Natural killer cell treated with Interleukin-12 subunit alpha and Interleukin-12 subunit beta and Interleukin-15 and Interleukin-18, amount 100 ng/mL, for 72 hours (primary cell): ENCODE results near the gene SHTN1. TPM values are rescaled to one million over a fixed set of nuclear protein-coding genes. Genes with fewer than 3 reads are reported as not detected.

Experiments
- ATAC-seq, 2 donors: fragments of 150-1000 bp; cut with Tn5 transposase in 1 of 2; sonication (Bioruptor Pico), chemical (Tn5 transposase) in 1 of 2; 2 replicates each; pipeline ENCODE4 v1.10.0; 2021
- DNase-seq: peaks from one replicate; pipeline ENCODE4 v3.0.0; 2022; ENCODE audit warnings: low spot score
- H3K27ac Mint-ChIP-seq, 2 donors: 1 replicate in 1 of 2; 2 replicates in 1 of 2; pipeline ENCODE4 v1.8.0; 2022; ENCODE audit warnings: mixed read lengths in 2 of 2, mild to moderate bottlenecking in 1 of 2, moderate library complexity in 1 of 2
- H3K27me3 Mint-ChIP-seq, 2 donors: 1 replicate in 1 of 2; 2 replicates in 1 of 2; pipeline ENCODE4 v1.8.0; 2022; ENCODE audit warnings: mixed read lengths in 2 of 2
- H3K36me3 Mint-ChIP-seq: one replicate; pipeline ENCODE4 v1.8.0; 2022; ENCODE audit warnings: mixed read lengths
- H3K4me1 Mint-ChIP-seq, 2 donors: 1 replicate in 1 of 2; 2 replicates in 1 of 2; pipeline ENCODE4 v1.8.0; 2022; ENCODE audit warnings: low read depth in 2 of 2, mixed read lengths in 2 of 2, mild to moderate bottlenecking in 1 of 2
- H3K4me3 Mint-ChIP-seq: one replicate; pipeline ENCODE4 v1.8.0; 2022; ENCODE audit warnings: mixed read lengths
- H3K9me3 Mint-ChIP-seq: 2 replicates; pipeline ENCODE4 v1.8.0; 2022; ENCODE audit warnings: mixed read lengths
- total RNA-seq, 2 donors: library from RNA; stranded (reverse); gene quantifications; one replicate each; pipeline ENCODE4 v1.2.3, GENCODE V29; 2022

SHTN1 gene
- total RNA-seq, 2 donors from 2014 or later, result not detected

- H3K36me3 Mint-ChIP-seq, result no peaks in the 10 kb centered on the region
- H3K9me3 Mint-ChIP-seq, result peaks cover 3% of the 10 kb centered on the region
- no peak for ATAC-seq
- H3K4me3 Mint-ChIP-seq, result no peak overlapping the region
- no peaks in the 10 kb centered on the region for H3K4me1 Mint-ChIP-seq
- H3K27me3 Mint-ChIP-seq, result peaks cover 0 to 9% of the 10 kb centered on the region in 2 donors
- no peak overlapping the region for H3K27ac Mint-ChIP-seq
- no peak for DNase-seq
These were observed 85.8 kb downstream of the SHTN1 start for GRCh38 chr10:116919164-116919563.

GRCh38 chr10:116918583-116918982 is 86.4 kb downstream of the SHTN1 start:
- H3K27ac Mint-ChIP-seq, result no peak overlapping the region
- DNase-seq (no peak), ATAC-seq (no peak)
- peaks cover 0 to 9% of the 10 kb centered on the region in 2 donors for H3K27me3 Mint-ChIP-seq
- no peaks in the 10 kb centered on the region for H3K4me1 Mint-ChIP-seq
- no peak overlapping the region for H3K4me3 Mint-ChIP-seq
- peaks cover 3% of the 10 kb centered on the region for H3K9me3 Mint-ChIP-seq
- H3K36me3 Mint-ChIP-seq, result no peaks in the 10 kb centered on the region

DNA sequence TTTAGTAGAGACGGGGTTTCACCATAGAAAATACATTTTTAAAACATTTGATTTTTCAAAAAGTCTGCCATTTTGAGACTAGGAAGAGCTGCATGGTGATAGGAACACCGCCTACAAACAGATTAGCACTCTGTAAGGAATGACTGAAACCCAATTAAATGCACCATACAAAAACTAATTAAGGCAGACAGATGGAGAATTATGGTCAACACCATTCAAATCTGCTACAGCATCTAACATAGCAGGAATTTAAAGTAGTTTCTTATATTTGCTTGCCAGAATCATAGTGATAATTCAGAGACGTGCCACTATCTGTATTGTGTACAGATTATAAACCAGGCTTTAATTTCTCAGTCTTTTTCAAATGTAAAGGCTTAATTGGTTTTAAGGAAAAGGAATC is 87.5 kb downstream of the SHTN1 start:
- ATAC-seq, result no peak
- Mint-ChIP-seq H3K27me3 (peaks cover 0 to 9% of the 10 kb centered on the region in 2 donors), H3K27ac (no peak overlapping the region), H3K4me1 (no peaks in the 10 kb centered on the region), H3K9me3 (peaks cover 3% of the 10 kb centered on the region), H3K4me3 (no peak overlapping the region), H3K36me3 (no peaks in the 10 kb centered on the region)
- DNase-seq, result no peak

DNA sequence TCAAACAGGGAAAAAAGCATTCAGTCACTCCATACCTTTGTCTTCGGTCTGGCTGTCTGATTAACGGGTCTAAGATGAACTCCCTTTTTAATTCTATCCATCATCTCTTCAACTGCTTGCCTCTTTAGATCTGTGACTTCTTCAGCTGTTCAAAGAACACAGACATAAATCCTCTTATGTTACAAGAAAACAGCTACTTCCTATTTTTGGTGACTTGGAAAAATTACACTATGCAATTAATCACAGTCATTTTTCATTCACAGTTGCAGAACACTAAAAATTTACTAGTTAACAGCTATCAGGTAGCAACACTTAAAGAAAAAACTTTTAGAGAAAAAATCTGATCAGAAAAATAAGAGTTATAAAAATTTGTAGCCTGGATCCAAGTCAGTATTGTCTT is 89.6 kb downstream of the SHTN1 start:
- H3K36me3 Mint-ChIP-seq, result no peaks in the 10 kb centered on the region
- peaks cover 3% of the 10 kb centered on the region for H3K9me3 Mint-ChIP-seq
- ATAC-seq, result no peak
- H3K4me1 Mint-ChIP-seq, result no peaks in the 10 kb centered on the region
- H3K27ac Mint-ChIP-seq, result no peak overlapping the region
- no peak overlapping the region for H3K4me3 Mint-ChIP-seq
- H3K27me3 Mint-ChIP-seq, result no peaks in the 10 kb centered on the region
- DNase-seq, result no peak

DNA sequence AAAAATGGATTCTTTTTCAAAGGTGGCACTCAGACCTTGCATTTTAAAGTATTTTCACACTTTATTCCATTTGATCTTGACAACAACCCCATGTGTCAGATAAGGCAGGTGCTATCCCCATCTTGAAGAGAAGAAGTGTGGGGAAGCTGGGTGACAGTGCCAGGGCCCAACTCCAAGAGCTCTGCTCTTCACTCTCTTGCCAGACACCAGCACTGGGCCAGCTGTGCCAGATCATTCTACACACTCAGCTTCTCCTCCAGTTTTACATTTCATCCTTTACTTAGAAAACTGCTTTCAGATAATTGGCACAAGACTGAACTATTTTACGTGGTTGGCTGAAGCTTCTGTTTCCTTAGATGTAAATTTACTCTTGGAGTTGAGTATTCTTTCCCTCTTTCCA is 91.3 kb downstream of the SHTN1 start:
- H3K36me3 Mint-ChIP-seq, result no peaks in the 10 kb centered on the region
- ATAC-seq (no peak), DNase-seq (no peak)
- H3K4me1 Mint-ChIP-seq, result no peaks in the 10 kb centered on the region
- H3K27me3 Mint-ChIP-seq, result no peaks in the 10 kb centered on the region
- H3K9me3 Mint-ChIP-seq, result no peaks in the 10 kb centered on the region
- H3K27ac Mint-ChIP-seq, result no peak overlapping the region
- H3K4me3 Mint-ChIP-seq, result no peak overlapping the region

- Mint-ChIP-seq H3K4me1 (no peaks in the 10 kb centered on the region), H3K9me3 (no peaks in the 10 kb centered on the region), H3K27me3 (no peaks in the 10 kb centered on the region), H3K4me3 (no peak overlapping the region), H3K36me3 (no peaks in the 10 kb centered on the region), H3K27ac (no peak overlapping the region)
- ATAC-seq (no peak), DNase-seq (no peak)
These were observed 92.8 kb downstream of the SHTN1 start for GRCh38 chr10:116912162-116912561.

DNA sequence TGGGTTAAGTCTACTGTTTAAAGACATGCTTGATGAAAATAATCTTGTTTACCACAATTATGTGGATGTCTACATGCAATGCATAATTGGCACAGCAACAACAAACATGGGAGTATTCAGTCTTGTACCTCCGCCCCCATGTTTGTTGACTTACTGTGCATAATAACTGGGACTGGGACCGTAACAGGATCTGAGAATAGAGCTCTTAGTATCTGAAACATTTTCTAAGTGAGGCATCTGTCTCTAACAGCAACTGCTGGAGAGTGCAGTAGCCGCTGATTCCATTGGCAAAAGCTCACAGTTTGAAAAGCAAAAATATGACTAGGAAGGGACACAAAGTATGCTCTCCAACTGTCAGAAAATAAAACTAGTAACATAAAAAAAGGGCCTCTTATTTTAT is 94.1 kb downstream of the SHTN1 start:
- DNase-seq (no peak), ATAC-seq (no peak)
- H3K36me3 Mint-ChIP-seq, result no peaks in the 10 kb centered on the region
- H3K9me3 Mint-ChIP-seq, result no peaks in the 10 kb centered on the region
- H3K4me1 Mint-ChIP-seq, result no peaks in the 10 kb centered on the region
- H3K27ac Mint-ChIP-seq, result no peak overlapping the region
- H3K4me3 Mint-ChIP-seq, result no peak overlapping the region
- no peaks in the 10 kb centered on the region for H3K27me3 Mint-ChIP-seq

DNA sequence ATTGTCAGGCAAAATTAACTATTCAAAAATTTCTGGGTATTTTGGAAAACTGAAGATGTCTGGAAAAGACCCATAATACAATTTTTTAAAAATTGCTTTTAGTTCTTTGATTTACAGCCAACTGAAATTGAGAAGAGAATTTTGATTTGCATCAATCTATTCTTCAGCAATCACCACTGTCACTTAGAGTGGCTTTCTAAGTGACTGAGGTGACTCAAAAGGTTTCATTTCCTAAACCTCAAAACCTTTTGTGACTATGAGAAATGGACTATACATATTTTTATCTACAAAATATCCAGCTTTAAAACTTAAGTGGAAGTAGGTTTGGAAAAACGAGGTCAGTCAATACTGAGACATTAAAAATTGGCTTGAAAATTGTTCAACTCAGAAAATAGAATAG is 95.7 kb downstream of the SHTN1 start:
- H3K36me3 Mint-ChIP-seq, result no peaks in the 10 kb centered on the region
- no peaks in the 10 kb centered on the region for H3K27me3 Mint-ChIP-seq
- no peak overlapping the region for H3K27ac Mint-ChIP-seq
- DNase-seq (no peak), ATAC-seq (no peak)
- no peaks in the 10 kb centered on the region for H3K9me3 Mint-ChIP-seq
- no peaks in the 10 kb centered on the region for H3K4me1 Mint-ChIP-seq
- H3K4me3 Mint-ChIP-seq, result no peak overlapping the region

GRCh38 chr10:116907245-116907987 is 97.6 kb downstream of the SHTN1 start:
- ATAC-seq, result no peak
- no peaks in the 10 kb centered on the region for H3K36me3 Mint-ChIP-seq
- no peaks in the 10 kb centered on the region for H3K4me1 Mint-ChIP-seq
- no peaks in the 10 kb centered on the region for H3K27me3 Mint-ChIP-seq
- H3K9me3 Mint-ChIP-seq, result no peaks in the 10 kb centered on the region
- H3K4me3 Mint-ChIP-seq, result no peak overlapping the region
- DNase-seq, result no peak
- H3K27ac Mint-ChIP-seq, result no peak overlapping the region

GRCh38 chr10:116905845-116906210 is 99.2 kb downstream of the SHTN1 start:
- no peaks in the 10 kb centered on the region for H3K4me1 Mint-ChIP-seq
- no peaks in the 10 kb centered on the region for H3K9me3 Mint-ChIP-seq
- ATAC-seq (no peak), DNase-seq (no peak)
- no peaks in the 10 kb centered on the region for H3K27me3 Mint-ChIP-seq
- no peak overlapping the region for H3K27ac Mint-ChIP-seq
- H3K4me3 Mint-ChIP-seq, result no peak overlapping the region
- H3K36me3 Mint-ChIP-seq, result no peaks in the 10 kb centered on the region

DNA sequence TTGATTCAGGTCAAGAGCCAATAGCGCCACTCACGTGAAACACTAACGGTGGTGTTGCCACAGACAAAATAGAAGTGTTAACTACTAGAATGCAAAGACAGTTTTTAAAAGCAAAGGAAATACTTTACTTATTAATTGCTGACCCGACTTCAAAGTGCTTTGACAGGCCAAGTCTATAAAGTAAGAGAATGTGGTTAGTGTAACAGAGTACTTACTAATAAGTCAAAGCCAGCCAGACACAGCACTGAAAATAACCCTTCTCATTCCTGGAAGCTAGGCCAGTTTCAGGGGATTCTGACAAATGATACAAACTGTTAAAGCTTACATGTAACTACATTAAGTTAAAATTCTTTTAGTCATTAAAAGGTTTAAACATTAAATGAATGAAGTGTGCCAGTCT is 105.4 kb downstream of the SHTN1 start:
- Mint-ChIP-seq H3K27ac (no peak overlapping the region), H3K36me3 (no peaks in the 10 kb centered on the region), H3K9me3 (no peaks in the 10 kb centered on the region), H3K4me1 (no peaks in the 10 kb centered on the region), H3K27me3 (no peaks in the 10 kb centered on the region), H3K4me3 (no peak overlapping the region)
- ATAC-seq, result no peak
- DNase-seq, result no peak

- no peaks in the 10 kb centered on the region for H3K9me3 Mint-ChIP-seq
- H3K27me3 Mint-ChIP-seq, result peaks cover 12 to 13% of the 10 kb centered on the region in 2 donors
- ATAC-seq, result no peak
- no peaks in the 10 kb centered on the region for H3K4me1 Mint-ChIP-seq
- no peak overlapping the region for H3K27ac Mint-ChIP-seq
- H3K4me3 Mint-ChIP-seq, result no peak overlapping the region
- H3K36me3 Mint-ChIP-seq, result no peaks in the 10 kb centered on the region
- no peak for DNase-seq
These were observed 111.3 kb downstream of the SHTN1 start for GRCh38 chr10:116893686-116894037.

GRCh38 chr10:116892907-116893685 is 111.9 kb downstream of the SHTN1 start:
- DNase-seq (no peak), ATAC-seq (no peak)
- H3K4me1 Mint-ChIP-seq, result no peaks in the 10 kb centered on the region
- H3K9me3 Mint-ChIP-seq, result no peaks in the 10 kb centered on the region
- no peaks in the 10 kb centered on the region for H3K36me3 Mint-ChIP-seq
- H3K27me3 Mint-ChIP-seq, result peaks cover 12 to 13% of the 10 kb centered on the region in 2 donors
- no peak overlapping the region for H3K4me3 Mint-ChIP-seq
- H3K27ac Mint-ChIP-seq, result no peak overlapping the region

- DNase-seq (no peak), ATAC-seq (no peak)
- no peaks in the 10 kb centered on the region for H3K4me1 Mint-ChIP-seq
- peaks cover 12 to 13% of the 10 kb centered on the region in 2 donors for H3K27me3 Mint-ChIP-seq
- H3K4me3 Mint-ChIP-seq, result no peak overlapping the region
- no peaks in the 10 kb centered on the region for H3K9me3 Mint-ChIP-seq
- H3K27ac Mint-ChIP-seq, result no peak overlapping the region
- H3K36me3 Mint-ChIP-seq, result no peaks in the 10 kb centered on the region
These were observed 113.8 kb downstream of the SHTN1 start for GRCh38 chr10:116891208-116891607.
